ENCODE data around the gene EPB41L3. TPM values are rescaled to one million over a fixed set of nuclear protein-coding genes. Genes with fewer than 3 reads are reported as not detected.

Gene EPB41L3
- total RNA-seq, 2 donors from 2014 or later, result 37.4 to 77.2 TPM

GRCh38 chr18:5556310-5556974, 12.6 kb upstream of the EPB41L3 start:
- TF ChIP-seq CTCF (IDR thresholded peaks at IDR 0.05), result no peak
- H3K27me3 ChIP-seq (replicated peaks; ENCODE audit: insufficient read depth), result no peaks in the 10 kb centered on the region
- H3K9me3 ChIP-seq, result no peaks in the 10 kb centered on the region
- no peak overlapping the region for H3K27ac ChIP-seq
- no peak for ATAC-seq (ENCODE audit: insufficient number of reproducible peaks, low FRiP score, low read depth)
- no peak for DNase-seq (ENCODE audit: low spot score)
- H3K4me3 ChIP-seq, result no peak overlapping the region
- H3K36me3 ChIP-seq, result no peaks in the 10 kb centered on the region
- H3K4me1 ChIP-seq (ENCODE audit: control insufficient read depth in 1 of 2, low read depth in 2 of 2), result no peaks in the 10 kb centered on the region

DNA sequence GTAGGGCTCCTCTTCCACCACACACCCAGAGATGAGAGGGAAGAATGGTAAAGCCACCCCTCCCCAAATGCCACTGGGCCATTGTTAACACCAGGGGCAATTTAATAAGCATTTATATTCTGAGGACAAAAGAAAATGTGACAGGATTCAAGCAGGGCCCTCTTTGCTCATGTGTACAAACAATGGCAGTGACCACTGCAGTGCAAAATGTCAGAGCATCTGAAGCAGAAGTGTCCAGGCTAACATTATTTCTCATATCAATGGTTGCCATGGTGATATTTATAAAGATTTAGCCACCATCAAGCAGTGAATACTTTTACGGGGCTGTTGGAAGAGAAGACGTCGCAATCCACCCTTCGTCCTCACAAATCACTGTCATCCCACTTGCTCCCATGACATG, 10.8 kb upstream of the EPB41L3 start:
- H3K4me3 ChIP-seq, result no peak overlapping the region
- ATAC-seq (ENCODE audit: insufficient number of reproducible peaks, low FRiP score, low read depth) (no peak), DNase-seq (ENCODE audit: low spot score) (no peak)
- H3K4me1 ChIP-seq (ENCODE audit: control insufficient read depth in 1 of 2, low read depth in 2 of 2), result no peaks in the 10 kb centered on the region
- TF ChIP-seq CTCF (IDR thresholded peaks at IDR 0.05), result no peak
- H3K36me3 ChIP-seq, result no peaks in the 10 kb centered on the region
- H3K27ac ChIP-seq, result no peak overlapping the region
- H3K9me3 ChIP-seq, result no peaks in the 10 kb centered on the region
- no peaks in the 10 kb centered on the region for H3K27me3 ChIP-seq (replicated peaks; ENCODE audit: insufficient read depth)

DNA sequence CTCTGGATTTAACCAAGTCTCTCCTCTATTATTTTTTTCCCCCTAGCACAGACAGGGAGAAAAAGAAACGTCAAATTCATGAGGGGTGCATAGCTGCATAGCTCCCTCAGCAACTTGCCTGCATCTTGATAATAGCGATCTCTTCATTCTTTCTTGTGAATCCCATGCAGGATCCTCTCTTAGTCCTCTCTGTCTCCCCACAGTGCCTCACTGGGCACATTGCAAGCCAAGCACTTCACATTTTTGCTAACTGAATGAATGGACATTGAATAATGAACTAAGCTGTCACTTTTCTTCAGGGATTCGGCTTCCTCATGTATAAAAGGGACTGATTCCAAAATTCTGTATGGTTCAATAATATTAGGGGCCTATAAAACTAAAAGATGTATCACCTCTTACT, 2.9 kb upstream of the EPB41L3 start:
- no peak for TF ChIP-seq CTCF (IDR thresholded peaks at IDR 0.05)
- Histone ChIP-seq H3K4me3 (no peak overlapping the region), H3K9me3 (no peaks in the 10 kb centered on the region), H3K27ac (no peak overlapping the region), H3K27me3 (replicated peaks; ENCODE audit: insufficient read depth) (no peaks in the 10 kb centered on the region), H3K36me3 (no peaks in the 10 kb centered on the region), H3K4me1 (ENCODE audit: control insufficient read depth in 1 of 2, low read depth in 2 of 2) (no peaks in the 10 kb centered on the region)
- ATAC-seq (ENCODE audit: insufficient number of reproducible peaks, low FRiP score, low read depth) (no peak), DNase-seq (ENCODE audit: low spot score) (no peak)

DNA sequence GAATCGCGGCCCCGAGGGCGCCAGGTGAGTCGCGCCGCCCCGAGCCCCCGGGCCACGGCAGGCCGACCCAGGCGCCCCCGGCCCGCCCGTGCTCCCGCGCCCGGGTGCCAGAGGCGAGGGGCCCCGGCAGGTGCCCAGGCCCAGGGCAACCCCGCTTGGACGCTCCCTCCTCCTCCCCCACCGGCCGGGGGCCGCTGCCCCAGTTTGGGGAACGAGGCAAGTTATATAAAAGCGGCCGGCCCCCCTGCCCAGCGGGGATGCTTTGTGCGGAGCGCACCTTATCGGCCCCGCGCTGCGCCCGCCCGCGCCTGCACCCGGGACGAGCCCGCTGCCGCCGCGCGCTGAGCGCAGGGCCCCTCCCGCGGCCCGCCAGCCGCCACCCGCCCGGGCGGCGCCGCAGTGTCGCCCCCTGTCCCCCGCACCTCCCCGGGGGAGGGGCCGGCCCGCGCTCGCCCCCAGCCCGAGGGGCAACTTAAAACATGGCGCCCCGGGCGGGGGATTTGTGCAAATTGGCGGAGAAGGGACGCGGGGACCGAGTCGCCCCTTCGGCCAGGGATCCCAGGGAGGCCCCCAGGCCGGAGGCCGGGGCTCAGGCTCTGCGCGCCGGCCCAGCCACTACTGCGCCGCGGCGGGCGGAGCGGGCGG, 639 bp downstream of the EPB41L3 start:
- no peak for TF ChIP-seq CTCF (IDR thresholded peaks at IDR 0.05)
- ATAC-seq (ENCODE audit: insufficient number of reproducible peaks, low FRiP score, low read depth), result no peak

GRCh38 chr18:5542515-5543035, 1.2 kb downstream of the EPB41L3 start:
- ATAC-seq (ENCODE audit: insufficient number of reproducible peaks, low FRiP score, low read depth) (no peak), DNase-seq (ENCODE audit: low spot score) (no peak)
- Histone ChIP-seq H3K27ac (no peak overlapping the region), H3K27me3 (replicated peaks; ENCODE audit: insufficient read depth) (no peaks in the 10 kb centered on the region), H3K36me3 (no peaks in the 10 kb centered on the region), H3K9me3 (no peaks in the 10 kb centered on the region), H3K4me1 (ENCODE audit: control insufficient read depth in 1 of 2, low read depth in 2 of 2) (no peaks in the 10 kb centered on the region), H3K4me3 (peak overlapping the region; percentile 66)
- no peak for TF ChIP-seq CTCF (IDR thresholded peaks at IDR 0.05)

More for the DNA sequence above, 639 bp downstream of the EPB41L3 start:
- Histone ChIP-seq H3K9me3 (no peaks in the 10 kb centered on the region), H3K36me3 (no peaks in the 10 kb centered on the region), H3K27ac (no peak overlapping the region), H3K4me1 (ENCODE audit: control insufficient read depth in 1 of 2, low read depth in 2 of 2) (no peaks in the 10 kb centered on the region), H3K4me3 (peak overlapping the region; percentile 66), H3K27me3 (replicated peaks; ENCODE audit: insufficient read depth) (no peaks in the 10 kb centered on the region)
- no peak for DNase-seq (ENCODE audit: low spot score)

Measured in thoracic aorta (tissue), 2 donors.